ENCODE data around the gene CACNA1C.

The CACNA1C gene

DNA sequence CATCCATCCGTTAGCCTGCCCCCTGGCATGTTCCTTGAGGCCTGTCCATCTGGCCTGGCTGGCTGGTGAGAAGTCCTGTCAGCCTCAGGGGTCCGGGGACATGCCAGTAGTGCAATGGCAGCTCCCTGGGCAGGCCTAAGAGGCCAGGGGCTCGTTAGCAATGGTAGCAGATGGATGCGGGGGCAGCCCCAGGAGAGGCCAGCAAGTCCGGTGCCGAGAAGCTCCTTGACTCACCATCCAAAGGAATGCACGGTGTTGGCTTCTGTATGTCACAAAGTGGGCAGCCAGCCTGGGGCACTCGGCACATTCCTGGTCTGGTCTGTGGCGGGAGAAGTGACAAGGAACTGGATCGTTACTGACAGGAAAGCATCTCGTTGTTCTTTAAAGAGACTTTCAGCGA is 319.9 kb downstream of the CACNA1C start:
- intact Hi-C loops (cut with DNase I) = no loop called here
- no peak for DNase-seq

DNA sequence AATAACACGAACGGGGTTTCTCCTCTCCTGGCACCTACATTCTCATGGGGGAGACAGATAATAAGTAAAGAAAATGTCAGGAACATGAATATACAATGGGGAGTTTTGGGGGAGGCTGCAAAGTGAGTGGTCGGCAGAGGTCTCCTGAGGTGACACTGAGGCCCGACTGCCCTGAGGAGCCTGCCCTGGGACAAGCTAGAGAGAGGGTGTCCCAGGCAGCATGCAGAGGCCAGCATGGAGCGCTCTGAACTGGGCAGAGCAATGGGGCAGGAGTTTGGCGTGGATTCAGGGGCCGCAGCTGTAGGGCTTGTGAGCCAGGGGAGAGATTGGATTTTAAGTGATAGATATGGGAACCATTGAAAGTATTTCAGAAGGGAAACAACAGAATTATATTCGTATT is 320.5 kb downstream of the CACNA1C start:
- intact Hi-C loops (cut with DNase I) = no loop called here
- DNase-seq = no peak

DNA sequence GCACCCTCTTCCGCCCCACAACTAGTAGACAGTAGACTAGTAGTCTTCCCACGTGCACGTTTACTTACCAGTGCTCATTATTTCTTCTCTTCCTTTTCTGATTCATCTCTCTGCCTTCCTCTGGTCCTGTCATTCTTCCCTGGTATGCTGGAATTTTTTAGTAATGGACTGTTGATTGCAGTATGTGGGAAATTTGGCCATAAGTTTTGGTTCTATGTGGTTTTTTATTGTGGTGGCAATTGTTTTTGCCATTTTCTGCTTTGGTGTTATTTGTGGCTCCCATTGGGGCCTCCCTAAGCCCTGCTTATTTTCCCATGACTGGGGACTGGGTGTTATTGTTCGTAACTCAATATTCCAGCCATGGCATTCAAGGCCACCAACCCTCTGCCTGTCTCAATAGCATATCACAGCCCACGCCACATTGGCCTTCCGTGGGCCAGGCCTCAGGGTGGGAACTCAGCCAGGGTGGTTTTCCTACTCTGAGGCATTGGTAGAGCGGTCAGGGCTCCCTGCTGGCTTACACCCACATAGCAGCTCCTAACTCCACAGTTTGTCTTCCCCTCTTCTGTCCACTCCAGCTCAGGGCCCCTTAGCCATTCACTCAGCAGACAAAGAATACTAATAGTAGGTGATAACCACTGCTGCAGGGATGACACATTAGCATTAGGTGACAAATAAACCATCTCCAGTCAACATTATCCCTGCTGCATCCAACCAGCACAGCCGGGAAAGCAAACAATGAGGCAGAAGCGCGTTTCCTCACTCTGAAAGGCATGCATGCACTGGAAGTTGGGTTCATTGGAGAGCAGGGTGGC is 321.5 kb downstream of the CACNA1C start:
- no peak for DNase-seq
- intact Hi-C loops (cut with DNase I) = no loop called here

DNA sequence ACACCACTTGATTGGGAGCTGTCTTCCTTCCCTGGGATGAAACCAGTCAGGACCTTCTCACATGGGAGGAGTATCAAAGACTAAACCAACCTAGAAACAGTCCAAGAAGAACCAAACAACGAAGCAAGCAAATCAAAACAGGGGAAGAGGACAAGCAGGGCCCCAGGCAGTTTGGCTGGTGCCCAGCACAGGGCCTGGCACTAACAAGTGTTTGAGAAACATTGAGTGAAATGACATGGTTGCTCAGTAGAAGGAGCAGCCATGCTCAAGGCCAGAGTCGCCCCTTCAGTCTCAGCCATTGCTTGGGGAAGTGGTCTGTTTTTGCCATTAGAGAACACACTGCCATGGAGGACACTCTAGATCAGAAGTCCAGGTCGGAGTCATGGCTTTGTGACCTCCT is 323.1 kb downstream of the CACNA1C start:
- no peak for DNase-seq
- intact Hi-C loops (cut with DNase I) = no loop called here

DNA sequence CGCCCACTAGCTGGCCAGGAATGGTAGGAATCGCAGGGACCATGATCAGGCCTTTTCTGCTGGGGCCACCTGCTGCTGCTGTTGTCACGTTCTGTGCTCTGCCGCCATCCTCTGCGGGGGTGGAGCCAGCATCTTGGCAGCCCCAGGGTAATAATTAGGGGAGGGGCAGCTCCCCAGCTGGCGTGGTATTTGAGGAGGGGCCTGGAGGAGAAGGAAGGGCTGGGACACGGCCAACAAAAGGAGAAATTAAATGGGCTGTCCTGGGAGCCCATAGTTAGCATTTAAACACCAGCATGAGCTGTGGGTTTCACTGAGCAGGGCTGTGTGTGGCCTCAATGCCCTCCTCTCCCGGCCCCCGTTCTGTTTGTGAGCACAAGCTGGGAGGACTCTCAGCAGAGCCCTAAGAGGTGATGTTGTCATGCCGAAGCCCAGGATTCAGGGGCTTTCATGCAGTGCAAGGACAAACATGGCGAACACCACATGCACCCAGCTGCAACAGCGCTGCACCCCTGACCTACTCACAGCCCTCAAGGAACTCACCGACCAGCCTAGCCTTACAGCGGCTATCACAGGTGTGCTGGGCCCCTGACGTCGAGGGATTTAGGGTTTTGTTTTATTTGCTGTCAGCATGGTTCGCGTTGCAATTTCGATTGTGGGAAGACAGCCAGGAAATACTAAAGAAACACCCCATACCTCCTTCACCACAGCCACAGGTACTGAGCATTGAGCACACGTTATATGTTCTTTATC is 324.3 kb downstream of the CACNA1C start:
- DNase-seq = no peak
- intact Hi-C loops (cut with DNase I) = no loop called here

DNA sequence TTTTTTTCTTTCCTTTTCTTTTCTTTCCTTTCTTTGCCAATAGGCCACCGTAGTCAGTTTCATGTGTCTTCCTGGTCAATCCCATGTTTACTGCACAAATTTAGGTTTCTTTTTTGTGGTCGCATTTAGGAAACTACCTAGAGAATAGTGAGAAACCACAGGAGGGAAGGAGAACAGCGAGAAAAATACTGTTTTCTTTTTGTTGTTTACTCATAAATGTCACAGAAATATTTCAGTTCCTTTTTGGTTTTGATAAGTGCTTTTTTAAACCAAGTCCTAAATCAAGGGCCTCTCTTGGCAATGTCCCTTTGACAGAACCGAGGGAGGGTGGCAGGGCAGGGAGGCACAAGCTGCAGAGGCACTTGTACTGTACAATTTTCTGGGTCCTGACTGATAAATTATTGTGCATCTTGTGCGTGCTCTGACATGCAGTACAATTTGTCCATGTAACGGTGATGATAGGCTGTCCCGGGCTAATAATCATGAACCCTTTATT is 326.1 kb downstream of the CACNA1C start:
- intact Hi-C loops (cut with DNase I) = no loop called here
- DNase-seq = no peak

DNA sequence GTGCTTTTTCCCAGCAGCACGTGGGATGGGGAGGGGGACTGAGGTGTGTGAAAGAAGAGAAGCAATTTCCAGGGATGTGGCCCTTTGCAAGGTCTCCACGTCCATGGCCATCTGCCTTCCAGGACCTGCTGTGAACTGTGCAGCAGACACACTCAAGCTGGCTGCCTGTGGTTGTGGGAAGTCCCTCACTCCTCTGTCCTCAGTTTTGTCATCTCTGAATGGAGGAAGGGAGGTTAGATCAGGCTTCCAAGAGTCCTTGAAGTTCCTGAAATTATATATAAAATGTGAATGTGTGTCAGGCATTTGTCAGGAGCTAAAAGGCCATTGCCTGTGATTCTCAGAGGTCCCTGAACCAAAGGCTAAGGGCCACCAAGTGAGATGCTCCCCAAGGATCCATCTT is 328.2 kb downstream of the CACNA1C start:
- intact Hi-C loops (cut with DNase I) = no loop called here
- no peak for DNase-seq

- peak in 5 of 42 donors; percentile 18 to 47 (median 30) for DNase-seq
- intact Hi-C loops (cut with DNase I) = no loop called here
Observed at GRCh38 chr12:2382370-2383155, 329.8 kb downstream of the CACNA1C start.

GRCh38 chr12:2383325-2384028 is 330.7 kb downstream of the CACNA1C start:
- intact Hi-C loops (cut with DNase I) = no loop called here
- peak in 1 of 42 donors; percentile 31 for DNase-seq

DNA sequence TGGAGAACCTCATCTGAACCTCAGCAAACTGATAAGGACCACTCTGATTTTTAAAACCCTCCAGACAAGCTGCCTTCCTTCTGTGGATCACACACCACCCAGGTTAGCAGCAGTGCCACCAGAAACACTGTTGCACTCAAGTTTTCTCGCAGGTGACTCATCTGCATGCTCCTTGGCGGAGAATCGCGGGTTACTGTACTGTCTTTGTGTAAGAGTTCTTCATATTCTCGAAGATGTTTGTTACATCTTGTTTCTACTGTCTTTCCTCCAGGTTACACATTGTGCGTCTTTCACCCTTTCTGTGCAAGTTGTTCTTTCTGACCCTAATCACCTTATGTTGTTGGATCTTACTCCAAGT is 331.2 kb downstream of the CACNA1C start:
- intact Hi-C loops (cut with DNase I) = no loop called here
- DNase-seq = peak in 39 of 42 donors; percentile 17 to 88 (median 62)

DNA sequence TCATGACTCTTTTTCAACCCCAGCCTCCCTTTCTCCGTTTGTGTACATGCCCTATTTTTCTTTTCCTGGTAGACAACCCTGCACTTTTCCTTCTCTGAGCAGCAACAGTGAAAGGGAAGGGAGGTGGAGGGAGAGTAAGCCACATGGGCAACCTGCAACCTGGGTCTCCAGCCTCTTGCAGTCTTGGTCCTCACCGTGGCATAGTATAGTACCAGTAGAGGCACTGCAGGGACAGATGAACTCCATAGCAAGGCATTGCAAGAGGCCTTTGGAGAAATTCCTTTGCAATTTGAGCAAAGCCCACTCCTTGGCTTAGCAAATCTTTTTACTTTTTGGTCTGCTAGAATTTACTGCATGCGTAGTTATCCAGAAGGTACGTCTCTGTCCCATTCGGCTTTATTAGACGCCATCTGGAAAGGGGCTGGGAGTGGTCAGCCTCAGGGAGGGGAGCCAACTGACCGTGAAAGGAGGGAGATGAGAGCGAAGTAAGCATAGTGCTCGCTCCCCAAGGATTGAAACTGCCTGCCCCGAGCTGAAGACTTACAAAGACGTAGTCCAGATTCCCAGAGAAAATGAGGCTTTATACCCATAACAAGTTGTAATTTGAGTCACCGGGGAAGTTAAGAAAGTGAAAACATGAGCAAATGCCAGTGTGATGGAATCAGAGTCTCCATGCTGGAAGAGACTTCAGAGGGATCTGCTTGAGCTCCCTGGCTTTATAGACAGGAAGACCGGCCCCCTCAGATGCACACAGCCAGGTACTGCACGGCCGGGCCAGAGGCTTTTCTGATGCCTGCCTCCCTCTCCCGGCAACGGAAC is 332.0 kb downstream of the CACNA1C start:
- intact Hi-C loops (cut with DNase I) = no loop called here
- DNase-seq = peak in 1 of 42 donors; percentile 36

DNA sequence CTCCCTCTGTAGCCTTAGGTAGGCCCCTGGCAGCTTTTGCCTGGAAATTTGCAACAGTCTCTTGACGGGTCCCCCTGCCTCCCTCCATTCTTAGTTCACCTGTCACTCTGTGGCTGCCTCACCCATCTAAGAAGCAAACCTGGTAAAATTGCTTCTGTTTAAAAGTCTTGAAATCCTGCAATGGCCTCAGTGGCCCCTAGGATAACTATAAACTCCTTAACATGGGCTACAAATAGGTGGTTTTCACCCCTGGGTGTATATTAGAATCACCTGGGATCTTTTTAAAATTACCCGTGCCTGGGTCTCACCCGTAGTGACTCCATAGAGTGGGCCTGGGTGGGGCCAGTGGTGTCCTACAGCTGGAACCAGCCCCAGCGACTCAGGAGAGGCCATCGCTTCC is 332.7 kb downstream of the CACNA1C start:
- intact Hi-C loops (cut with DNase I) = no loop called here
- DNase-seq = peak in 1 of 42 donors; percentile 21

- peak in 1 of 42 donors; percentile 4 for DNase-seq
- intact Hi-C loops (cut with DNase I) = no loop called here
Observed at GRCh38 chr12:2386566-2386965, 333.8 kb downstream of the CACNA1C start.

DNA sequence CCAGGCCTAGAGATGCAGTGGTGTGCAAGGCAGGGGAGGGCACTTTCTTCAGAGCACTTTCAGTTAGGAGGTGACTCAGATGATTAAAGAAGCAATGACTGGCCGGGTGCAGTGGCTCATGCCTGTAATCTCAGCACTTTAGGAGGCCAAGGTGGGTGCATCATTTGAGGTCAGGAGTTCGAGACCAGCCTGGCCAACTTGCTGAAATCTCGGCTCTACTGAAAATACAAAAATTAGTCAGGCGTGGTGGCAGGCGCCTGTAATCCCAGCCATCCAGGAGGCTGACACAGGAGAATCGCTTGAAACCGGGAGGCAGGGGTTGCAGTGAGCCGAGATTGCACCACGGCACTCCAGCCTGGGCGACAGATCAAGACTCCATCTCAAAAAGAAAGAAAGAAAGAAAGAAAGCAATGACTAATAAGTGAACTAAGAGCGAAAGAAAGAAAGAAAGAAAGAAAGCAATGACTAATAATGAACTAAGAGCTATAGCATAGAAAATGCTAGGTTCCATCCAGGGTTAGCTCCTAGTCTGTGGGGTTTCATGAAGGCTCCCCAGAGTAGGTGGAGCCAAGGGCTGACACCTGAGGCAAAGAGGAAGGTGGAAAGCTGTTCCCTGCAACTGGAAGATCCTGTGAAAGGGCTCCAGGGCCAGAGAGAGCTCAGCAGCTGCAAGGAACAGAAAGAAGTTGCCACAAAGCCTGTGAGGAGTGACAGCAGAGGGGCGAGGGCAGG is 334.5 kb downstream of the CACNA1C start:
- intact Hi-C loops (cut with DNase I) = no loop called here
- peak in 1 of 42 donors; percentile 25 for DNase-seq

DNA sequence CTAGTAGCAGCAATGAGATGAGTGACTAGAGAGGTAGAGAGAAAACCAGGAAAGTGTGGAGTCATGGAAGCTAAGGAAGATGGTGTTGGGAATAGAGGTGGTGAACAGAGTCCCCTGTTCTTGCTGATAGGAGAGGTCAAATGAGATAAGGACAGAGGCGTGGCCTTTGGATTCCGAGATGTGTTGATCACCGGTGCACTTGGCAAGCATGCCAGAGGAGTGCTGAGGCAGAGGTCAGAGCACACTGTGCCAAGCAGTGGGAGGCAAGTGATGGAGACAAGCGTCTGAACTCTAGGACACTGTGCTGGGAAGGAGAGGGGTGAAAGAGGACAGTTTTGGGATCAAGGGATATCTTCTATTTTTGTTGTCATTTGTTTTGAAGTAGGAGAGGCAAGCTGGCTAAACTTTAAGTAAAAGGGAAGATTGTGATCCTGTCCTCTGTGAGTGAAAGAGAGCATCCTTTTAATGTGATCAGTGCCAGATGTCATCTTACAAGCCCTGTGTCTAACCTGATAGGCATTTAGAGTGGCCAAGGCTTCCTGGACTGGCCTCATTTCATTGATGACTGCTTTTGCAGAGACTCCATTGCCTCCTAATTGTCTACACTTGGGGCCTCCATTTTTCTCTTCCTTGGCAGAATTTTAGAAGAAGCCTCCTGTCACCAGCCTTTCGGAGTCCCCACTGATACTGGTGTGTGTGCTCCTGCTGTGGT is 336.4 kb downstream of the CACNA1C start:
- intact Hi-C loops (cut with DNase I) = no loop called here
- DNase-seq = peak in 1 of 42 donors; percentile 21

DNA sequence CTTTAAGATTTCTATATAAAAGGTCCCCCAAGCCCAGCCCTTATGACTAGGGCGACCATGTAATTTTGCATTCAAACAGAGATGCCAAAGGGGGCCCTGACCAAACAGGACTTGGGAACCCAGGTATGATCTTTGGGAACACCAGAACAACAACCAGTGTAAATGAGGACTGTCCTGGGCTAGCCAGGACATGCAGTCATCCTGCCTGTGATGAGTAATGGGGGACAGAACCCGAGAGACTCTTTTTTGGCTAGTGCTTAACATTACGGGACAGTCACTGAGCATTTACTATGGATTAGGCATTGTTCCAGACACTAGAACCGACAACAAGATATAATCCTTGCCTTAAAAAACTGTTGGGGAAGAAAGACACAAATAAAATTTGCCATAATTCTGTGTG is 337.3 kb downstream of the CACNA1C start:
- DNase-seq = peak in 1 of 42 donors; percentile 10
- intact Hi-C loops (cut with DNase I) = no loop called here

DNA sequence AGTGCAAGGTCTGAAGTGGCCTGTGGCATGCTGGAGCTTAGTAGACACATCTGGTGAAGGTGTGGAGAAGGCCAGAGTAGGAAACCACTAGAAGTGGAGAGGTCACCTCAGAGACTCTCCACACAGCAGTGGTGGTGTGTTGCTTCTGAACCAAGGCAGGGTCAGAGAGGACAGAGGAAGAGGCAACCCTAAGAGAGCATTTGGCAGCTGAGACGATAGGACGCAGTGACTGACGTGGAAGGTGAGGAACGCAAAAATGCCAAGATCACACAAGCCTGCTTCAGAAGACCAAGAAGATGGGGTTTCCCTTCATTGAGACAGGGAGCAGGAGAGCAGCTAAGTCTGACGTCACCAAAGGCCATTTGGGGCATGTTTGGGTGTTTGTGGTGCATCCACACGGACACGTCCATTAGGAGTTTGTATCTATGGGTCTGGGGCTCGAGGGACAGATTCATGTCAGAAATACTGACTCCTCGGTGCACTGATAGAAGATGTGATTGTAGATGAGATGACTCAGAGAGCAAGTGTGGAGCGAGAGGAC is 338.1 kb downstream of the CACNA1C start:
- intact Hi-C loops (cut with DNase I) = no loop called here
- peak in 2 of 42 donors; percentile 4 to 32 for DNase-seq

All from head of caudate nucleus (tissue), 42 donors.